HepG2 (cell line): ENCODE measurements around the gene RPH3AL. TPM values are rescaled to one million over a fixed set of nuclear protein-coding genes. Genes with fewer than 3 reads are reported as not detected.
A peak's percentile ranks its signal among the peaks of the same experiment; 100 is the strongest.

Source experiments
- ATAC-seq: fragments of 200-7000 bp; cut with Tn5 transposase; 3 replicates; pipeline ENCODE4 v1.9.1; 2020; ENCODE audit warnings: mild to moderate bottlenecking, moderate library complexity
- BruUV-seq: library from RNA; stranded (reverse); fragments of 400-500 nt; replicated peaks from 2 replicates; lab custom pipeline; 2021; lab: Mats Ljungman, UMichigan
- CTCF ChIA-PET: fragments of 300-600 bp; formaldehyde crosslinking; extraction: SDS; loops from one replicate; lab custom pipeline; 2021; ENCODE audit warnings: low total read pairs, inconsistent platforms, low intra/inter-chr PET ratio; lab: Yijun Ruan, JAX
- POLR2A ChIA-PET: fragments of 350-600 bp; sonication (Branson Sonifier 250); formaldehyde crosslinking; loops from one replicate; lab custom pipeline; 2020; ENCODE audit warnings: antibody characterized with exemption, inconsistent platforms; lab: Yijun Ruan, JAX
- DNase-seq: peaks from one replicate; pipeline ENCODE4 v3.0.0-alpha.2; 2015; ENCODE audit warnings: low spot score
- FAIRE-seq: peaks from 3 replicates; lab custom pipeline; 2011; peaks lifted over from hg19 to GRCh38; lab: Jason Lieb, UNC
- H2AFZ ChIP-seq: one replicate; pipeline ENCODE4 v1.6.1; 2011; ENCODE audit warnings: low read length, inconsistent platforms
- H3K27ac ChIP-seq: fragments of 300-600 bp; 3 replicates; pipeline ENCODE4 v1.8.0; 2011; ENCODE audit warnings: mixed run types, mild to moderate bottlenecking, mixed read lengths, low read length, inconsistent platforms; ENCODE audit not compliant: insufficient read depth; ENCODE audit errors: extremely low read length
- H3K27me3 ChIP-seq, 2 experiments: fragments of 200-600 bp in 1 of 2; 2 replicates in 1 of 2; 3 replicates in 1 of 2; pipeline versions ENCODE4 v1.6.0 to v1.8.0; 2011; ENCODE audit warnings: low read length in 2 of 2, mild to moderate bottlenecking in 2 of 2, moderate library complexity in 2 of 2, inconsistent platforms in 1 of 2; ENCODE audit not compliant: insufficient read depth in 2 of 2, control insufficient read depth in 1 of 2
- H3K36me3 ChIP-seq, 2 experiments: fragments of 200-600 bp in 1 of 2; replicated peaks in 1 of 2; 2 replicates in 1 of 2; 3 replicates in 1 of 2; pipeline versions ENCODE4 v1.5.1 to v1.8.0; 2011; ENCODE audit warnings: low read length in 2 of 2, inconsistent platforms in 1 of 2; ENCODE audit not compliant: insufficient read depth in 2 of 2, control insufficient read depth in 1 of 2
- H3K4me1 ChIP-seq: 2 replicates; pipeline ENCODE4 v1.5.1; 2012; ENCODE audit warnings: low read length, inconsistent platforms; ENCODE audit not compliant: insufficient read depth
- H3K4me2 ChIP-seq: 2 replicates; pipeline ENCODE4 v1.6.0; 2011; ENCODE audit warnings: low read depth, low read length, inconsistent platforms
- H3K4me3 ChIP-seq, 3 experiments: fragments of 200-600 bp in 1 of 3; sonication (generic), shearing (Covaris generic) in 1 of 3; replicated peaks in 1 of 3; 2 replicates each; pipeline ENCODE4 v1.5.1; 2011 to 2016; ENCODE audit warnings: low read length in 3 of 3, inconsistent platforms in 2 of 3, low read depth in 2 of 3, mild to moderate bottlenecking in 2 of 3, control low read depth in 1 of 3, mixed read lengths in 1 of 3; ENCODE audit not compliant: insufficient read depth in 1 of 3
- H3K79me2 ChIP-seq: one replicate; pipeline ENCODE4 v1.6.1; 2011; ENCODE audit warnings: low read length, inconsistent platforms; ENCODE audit not compliant: insufficient read depth
- H3K9ac ChIP-seq: 2 replicates; pipeline ENCODE4 v1.6.0; 2011; ENCODE audit warnings: mild to moderate bottlenecking, low read depth, low read length, inconsistent platforms; ENCODE audit not compliant: insufficient read depth
- H3K9me3 ChIP-seq: 2 replicates; pipeline ENCODE4 v1.5.1; 2012; ENCODE audit warnings: mild to moderate bottlenecking, low read length
- H4K20me1 ChIP-seq: 2 replicates; pipeline ENCODE4 v1.6.0; 2011; ENCODE audit warnings: inconsistent platforms, mild to moderate bottlenecking, low read length, moderate library complexity; ENCODE audit not compliant: insufficient read depth
- ATF4 ChIP-seq, 2 experiments: fragments of 450-650 bp in 1 of 2; sonication (generic) in 1 of 2; formaldehyde crosslinking; IDR thresholded peaks; 2 replicates each; pipeline versions ENCODE4 v1.5.0 to v1.8.0; 2020 to 2022; ENCODE audit warnings: mild to moderate bottlenecking in 1 of 2, missing genetic modification reagents in 1 of 2
- SNAPC4 ChIP-seq: sonication (generic); formaldehyde crosslinking; IDR thresholded peaks from 2 replicates; pipeline ENCODE4 v1.4.0; 2020; ENCODE audit warnings: mild to moderate bottlenecking, missing genetic modification reagents
- SRSF1 ChIP-seq: fragments of 200-400 bp; formaldehyde crosslinking; optimal IDR thresholded peaks from 2 replicates; pipeline ENCODE3; 2017; ENCODE audit warnings: mild to moderate bottlenecking, low read depth, low read length, moderate library complexity
- UBTF ChIP-seq: sonication (generic); formaldehyde crosslinking; IDR thresholded peaks from 2 replicates; pipeline ENCODE4 v1.4.0; 2020; ENCODE audit warnings: mild to moderate bottlenecking, missing genetic modification reagents
- ZBTB20 ChIP-seq: sonication (generic); formaldehyde crosslinking; IDR thresholded peaks from 2 replicates; pipeline ENCODE4 v1.8.1; 2023; ENCODE audit warnings: missing genetic modification reagents, low read depth, mild to moderate bottlenecking, borderline replicate concordance
- ZFP90 ChIP-seq: sonication (generic); formaldehyde crosslinking; IDR thresholded peaks from 2 replicates; pipeline ENCODE4 v1.8.0; 2022; ENCODE audit warnings: missing genetic modification reagents, mild to moderate bottlenecking, inconsistent platforms, borderline replicate concordance
- ZFX ChIP-seq: sonication (generic); formaldehyde crosslinking; IDR thresholded peaks from 2 replicates; pipeline ENCODE4 v1.4.0; 2020; ENCODE audit warnings: mild to moderate bottlenecking, low read depth, missing genetic modification reagents, moderate library complexity
- ZNF619 ChIP-seq: sonication (generic); formaldehyde crosslinking; IDR thresholded peaks from 2 replicates; pipeline ENCODE4 v1.4.0; 2020; ENCODE audit warnings: mild to moderate bottlenecking, missing genetic modification reagents
- WGBS: methylation state at CpG from one replicate; pipeline ENCODE4 v1.1.6; 2017; ENCODE audit warnings: low lambda C conversion rate; 5-methylcytosine and 5-hydroxymethylcytosine counted together
- in situ Hi-C: cut with HindIII; loops from 2 replicates; pipeline ENCODE4 v1.10.0; 2017; ENCODE audit warnings: low pct_unique_long_range_greater_than_20kb; ENCODE audit not compliant: extremely low pct_ligation_motif_present
- intact Hi-C: fragments of 100-400 bp; cut with micrococcal nuclease; formaldehyde crosslinking; loops from one replicate; pipeline ENCODE4 v1.10.0; 2022; ENCODE audit not compliant: unreplicated experiment
- polyA plus RNA-seq, 8 experiments: library from polyadenylated mRNA; depleted of rRNA in 3 of 8; stranded (reverse) in 7 of 8; unstranded in 1 of 8; fragments of >200 nt; fragmentation: Illumina TruSeq in 4 of 8; extraction: Trizol in 4 of 8; gene quantifications; 2 replicates each; pipeline versions ENCODE4 v1.2.1 to v1.2.3, GENCODE V29; 2011 to 2016; ENCODE audit warnings: low read depth in 4 of 8, missing spikeins in 1 of 8, mixed read lengths in 1 of 8; ENCODE audit not compliant: insufficient read depth in 1 of 8
- total RNA-seq, 5 experiments: library from RNA; depleted of rRNA; stranded (reverse); fragments of >200 nt; fragmentation: Illumina TruSeq; extraction: Trizol; gene quantifications; 2 replicates each; pipeline ENCODE4 v1.2.3, GENCODE V29; 2016; ENCODE audit warnings: low read depth in 1 of 5

Gene RPH3AL
- total and polyA plus RNA-seq, 2 of the 13 experiments (the other 11 are each of a cell fraction or from before 2014, with no cell fraction given), result 7.8 to 16.4 TPM

GRCh38 chr17:165939-166338 lies 186.7 kb downstream of the RPH3AL start (continued):
- no peak for TF ChIP-seq SNAPC4 (CRISPR knock-in tag)
- TF ChIP-seq SRSF1, result no peak

GRCh38 chr17:164303-165235 lies 188.0 kb downstream of the RPH3AL start:
- Histone ChIP-seq H3K4me3 (no peak overlapping the region; a peak in 1 of 6 replicates), H3K36me3 (no peaks in the 10 kb centered on the region), H3K27ac (no peak overlapping the region), H3K9me3 (no peaks in the 10 kb centered on the region), H3K27me3 (peaks cover 8 to 44% of the 10 kb centered on the region in 2 experiments; a peak in 4 of 5 replicates), H3K9ac (no peak overlapping the region), H4K20me1 (no peaks in the 10 kb centered on the region), H2AFZ (no peak overlapping the region), H3K4me2 (peak overlapping the region; percentile 13), H3K4me1 (no peaks in the 10 kb centered on the region), H3K79me2 (no peaks in the 10 kb centered on the region)
- BruUV-seq, result no TSS peak
- in situ Hi-C loops (no loop called here), intact Hi-C loops (no loop called here)
- ATAC-seq (peak; percentile 79), DNase-seq (peak; percentile 40), FAIRE-seq (no peak)
- POLR2A ChIA-PET, result no interaction called here
- CTCF ChIA-PET, result interaction anchor here (0.7 to 4.8 kb wide), 4 partner anchors 20 to 222 kb away, joined by 3 to 69 read pairs (median 9); no protein-coding TSS in a partner anchor
- 0% methylated on average over 6 of the region's 16 CpGs for WGBS
- 0 out of 4 replicates have a peak, but pooled peaks of 1 of the 2 experiments have one; percentile 22 for TF ChIP-seq ATF4 (CRISPR knock-in tag; IDR thresholded peaks at IDR 0.05)
- TF ChIP-seq ZBTB20, result 0 out of 2 replicates have a peak, but pooled peaks have one; percentile 43
- peak; percentile 50; the same call in 1 of the 2 replicates for TF ChIP-seq ZFX
- 0 out of 2 replicates have a peak, but pooled peaks have one; percentile 52 for TF ChIP-seq ZNF619
- TF ChIP-seq ZFP90 (CRISPR knock-in tag), result peak; percentile 44; the same call in 1 of the 2 replicates
- TF ChIP-seq UBTF (CRISPR knock-in tag), result 0 out of 2 replicates have a peak, but pooled peaks have one; percentile 13
